ENCODE measurements around the gene RIN1.
A peak's percentile ranks its signal among the peaks of the same experiment; 100 is the strongest.
"Not testable (repeated sequence)": the region's sequence is repeated elsewhere in the genome, so short reads cannot be mapped to it uniquely, and the experiment has no call there.

Gene RIN1

GRCh38 chr11:66321606-66322005, 14.6 kb downstream of the RIN1 start:
- DNase-seq (ENCODE audit: low spot score in 2 of 2) (no peak), ATAC-seq (ENCODE audit: low read depth) (no peak)
- Mint-ChIP-seq H3K4me1 (peaks cover 28% of the 10 kb centered on the region), H3K27ac (no peak overlapping the region), H3K27me3 (no peaks in the 10 kb centered on the region), H3K36me3 (no peaks in the 10 kb centered on the region), H3K4me3 (no peak overlapping the region), H3K9me3 (no peaks in the 10 kb centered on the region)

DNA sequence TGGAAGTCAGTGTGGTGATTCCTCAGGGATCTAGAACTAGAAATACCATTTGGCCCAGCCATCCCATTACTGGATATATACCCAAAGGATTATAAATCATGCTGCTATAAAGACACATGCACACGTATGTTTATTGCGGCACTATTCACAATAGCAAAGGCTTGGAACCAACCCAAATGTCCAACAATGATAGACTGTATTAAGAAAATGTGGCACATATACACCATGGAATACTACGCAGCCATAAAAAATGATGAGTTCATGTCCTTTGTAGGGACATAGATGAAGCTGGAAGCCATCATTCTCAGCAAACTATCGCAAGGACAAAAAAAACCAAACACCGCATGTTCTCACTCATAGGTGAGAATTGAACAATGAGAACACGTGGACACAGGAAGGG, 15.5 kb downstream of the RIN1 start:
- H3K27me3 Mint-ChIP-seq; H3K9me3 Mint-ChIP-seq; DNase-seq (ENCODE audit: low spot score in 2 of 2); H3K36me3 Mint-ChIP-seq; H3K27ac Mint-ChIP-seq; H3K4me3 Mint-ChIP-seq; ATAC-seq (ENCODE audit: low read depth): not testable (repeated sequence)
- peaks cover 24% of the 10 kb centered on the region for H3K4me1 Mint-ChIP-seq

DNA sequence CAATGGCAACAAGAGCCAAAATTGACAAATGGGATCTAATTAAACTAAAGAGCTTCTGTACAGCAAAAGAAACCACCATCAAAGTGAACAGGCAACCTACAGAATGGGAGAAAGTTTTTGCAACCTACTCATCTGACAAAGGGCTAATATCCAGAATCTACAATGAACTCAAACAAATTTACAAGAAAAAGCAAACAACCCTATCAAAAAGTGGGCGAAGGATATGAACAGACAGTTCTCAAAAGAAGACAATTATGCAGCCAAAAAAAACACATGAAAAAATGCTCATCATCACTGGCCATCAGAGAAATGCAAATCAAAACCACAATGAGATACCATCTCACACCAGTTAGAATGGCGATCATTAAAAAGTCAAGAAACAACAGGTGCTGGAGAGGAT, 15.9 kb downstream of the RIN1 start:
- DNase-seq (ENCODE audit: low spot score in 2 of 2); H3K36me3 Mint-ChIP-seq; H3K27me3 Mint-ChIP-seq; ATAC-seq (ENCODE audit: low read depth); H3K9me3 Mint-ChIP-seq; H3K27ac Mint-ChIP-seq; H3K4me3 Mint-ChIP-seq: not testable (repeated sequence)
- peaks cover 24% of the 10 kb centered on the region for H3K4me1 Mint-ChIP-seq

- no peaks in the 10 kb centered on the region for H3K9me3 Mint-ChIP-seq
- H3K4me3 Mint-ChIP-seq, result peak overlapping the region; percentile 37
- peaks cover 27% of the 10 kb centered on the region for H3K4me1 Mint-ChIP-seq
- peak overlapping the region; percentile 92 for H3K27ac Mint-ChIP-seq
- no peaks in the 10 kb centered on the region for H3K36me3 Mint-ChIP-seq
- H3K27me3 Mint-ChIP-seq, result no peaks in the 10 kb centered on the region
- DNase-seq (ENCODE audit: low spot score in 2 of 2) (no peak), ATAC-seq (ENCODE audit: low read depth) (no peak)
These were observed 17.6 kb downstream of the RIN1 start for GRCh38 chr11:66318600-66318970.

- Mint-ChIP-seq H3K4me3 (peak overlapping the region; percentile 72), H3K36me3 (no peaks in the 10 kb centered on the region), H3K9me3 (no peaks in the 10 kb centered on the region), H3K27ac (peak overlapping the region; percentile 92), H3K4me1 (peaks cover 24% of the 10 kb centered on the region), H3K27me3 (no peaks in the 10 kb centered on the region)
- peak; percentile 78 for ATAC-seq (ENCODE audit: low read depth)
- DNase-seq (ENCODE audit: low spot score in 2 of 2), result no peak
These were observed 18.3 kb downstream of the RIN1 start for GRCh38 chr11:66317723-66318599.

- H3K36me3 Mint-ChIP-seq, result no peaks in the 10 kb centered on the region
- peak overlapping the region; percentile 92 for H3K27ac Mint-ChIP-seq
- H3K4me1 Mint-ChIP-seq, result peaks cover 24% of the 10 kb centered on the region
- ATAC-seq (ENCODE audit: low read depth), result peak; percentile 6
- H3K4me3 Mint-ChIP-seq, result peak overlapping the region; percentile 72
- no peaks in the 10 kb centered on the region for H3K9me3 Mint-ChIP-seq
- H3K27me3 Mint-ChIP-seq, result no peaks in the 10 kb centered on the region
- peak; percentile 31 to 44 for DNase-seq (ENCODE audit: low spot score in 2 of 2)
These were observed 18.9 kb downstream of the RIN1 start for GRCh38 chr11:66317322-66317722.

- Mint-ChIP-seq H3K4me1 (peaks cover 24% of the 10 kb centered on the region), H3K9me3 (no peaks in the 10 kb centered on the region), H3K36me3 (no peaks in the 10 kb centered on the region), H3K27ac (peak within 1 kb of the TSS; percentile 92), H3K4me3 (peak within 1 kb of the TSS; percentile 72), H3K27me3 (no peaks in the 10 kb centered on the region)
- ATAC-seq (ENCODE audit: low read depth), result no peak
- no peak for DNase-seq (ENCODE audit: low spot score in 2 of 2)
These were observed 19.4 kb downstream of the RIN1 start, which contains the start of gene CD248 for GRCh38 chr11:66316849-66317251. TSS of gene CD248 (minus strand) at chr11:66317044. CDS start at chr11:66317027, 17 bp downstream.

- Mint-ChIP-seq H3K4me3 (no peak overlapping the region), H3K9me3 (no peaks in the 10 kb centered on the region), H3K36me3 (no peaks in the 10 kb centered on the region), H3K27me3 (no peaks in the 10 kb centered on the region), H3K4me1 (peaks cover 24% of the 10 kb centered on the region), H3K27ac (peak overlapping the region; percentile 39)
- ATAC-seq (ENCODE audit: low read depth) (no peak), DNase-seq (ENCODE audit: low spot score in 2 of 2) (no peak)
These were observed 20.1 kb downstream of the RIN1 start for GRCh38 chr11:66315921-66316811.

DNA sequence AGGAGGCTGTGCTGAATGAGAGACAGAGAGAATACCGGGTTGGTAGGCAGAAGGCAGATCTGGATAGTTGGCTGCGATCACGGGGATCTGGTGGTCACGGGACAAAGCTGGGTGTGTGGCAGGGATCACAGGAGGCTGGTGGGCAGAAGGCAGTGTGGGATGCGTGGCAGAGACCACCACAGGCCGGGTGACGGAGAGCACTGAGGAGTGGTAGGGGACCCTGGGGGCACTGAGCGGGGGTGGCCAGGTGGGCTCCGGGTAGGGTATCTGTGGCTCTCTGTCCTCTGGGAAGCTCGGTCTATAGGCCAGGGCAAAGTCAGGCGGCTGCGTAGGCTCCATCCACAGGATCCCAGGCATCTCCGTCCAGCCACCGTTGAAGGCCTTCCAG, 20.7 kb downstream of the RIN1 start:
- no peaks in the 10 kb centered on the region for H3K36me3 Mint-ChIP-seq
- no peak for DNase-seq (ENCODE audit: low spot score in 2 of 2)
- H3K4me1 Mint-ChIP-seq, result peaks cover 24% of the 10 kb centered on the region
- no peaks in the 10 kb centered on the region for H3K27me3 Mint-ChIP-seq
- no peak overlapping the region for H3K4me3 Mint-ChIP-seq
- peak overlapping the region; percentile 39 for H3K27ac Mint-ChIP-seq
- H3K9me3 Mint-ChIP-seq, result no peaks in the 10 kb centered on the region
- no peak for ATAC-seq (ENCODE audit: low read depth)

- ATAC-seq (ENCODE audit: low read depth) (no peak), DNase-seq (ENCODE audit: low spot score in 2 of 2) (no peak)
- no peaks in the 10 kb centered on the region for H3K9me3 Mint-ChIP-seq
- peaks cover 24% of the 10 kb centered on the region for H3K4me1 Mint-ChIP-seq
- peak overlapping the region; percentile 39 for H3K27ac Mint-ChIP-seq
- peak overlapping the region; percentile 8 for H3K4me3 Mint-ChIP-seq
- H3K36me3 Mint-ChIP-seq, result no peaks in the 10 kb centered on the region
- H3K27me3 Mint-ChIP-seq, result no peaks in the 10 kb centered on the region
These were observed 21.4 kb downstream of the RIN1 start for GRCh38 chr11:66314561-66315497.

DNA sequence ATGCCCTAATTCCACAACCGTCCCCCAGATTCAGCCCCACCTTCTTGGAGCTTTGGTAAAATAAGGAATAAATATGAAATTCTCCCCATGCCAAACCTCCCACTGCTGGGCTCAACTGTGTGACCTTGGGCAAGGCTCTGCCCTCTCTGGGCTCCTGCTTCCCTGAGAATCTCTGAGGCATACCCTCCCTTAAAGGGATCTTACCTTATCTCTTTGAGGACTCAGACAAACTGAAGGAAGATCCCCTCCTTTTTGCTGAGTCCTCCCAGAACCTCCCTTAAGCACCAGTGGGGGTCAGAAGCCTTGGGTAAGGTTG, 22.1 kb downstream of the RIN1 start:
- Mint-ChIP-seq H3K36me3 (no peaks in the 10 kb centered on the region), H3K4me1 (peaks cover 22% of the 10 kb centered on the region), H3K27ac (no peak overlapping the region), H3K27me3 (no peaks in the 10 kb centered on the region), H3K4me3 (peak overlapping the region; percentile 66), H3K9me3 (no peaks in the 10 kb centered on the region)
- no peak for DNase-seq (ENCODE audit: low spot score in 2 of 2)
- no peak for ATAC-seq (ENCODE audit: low read depth)

DNA sequence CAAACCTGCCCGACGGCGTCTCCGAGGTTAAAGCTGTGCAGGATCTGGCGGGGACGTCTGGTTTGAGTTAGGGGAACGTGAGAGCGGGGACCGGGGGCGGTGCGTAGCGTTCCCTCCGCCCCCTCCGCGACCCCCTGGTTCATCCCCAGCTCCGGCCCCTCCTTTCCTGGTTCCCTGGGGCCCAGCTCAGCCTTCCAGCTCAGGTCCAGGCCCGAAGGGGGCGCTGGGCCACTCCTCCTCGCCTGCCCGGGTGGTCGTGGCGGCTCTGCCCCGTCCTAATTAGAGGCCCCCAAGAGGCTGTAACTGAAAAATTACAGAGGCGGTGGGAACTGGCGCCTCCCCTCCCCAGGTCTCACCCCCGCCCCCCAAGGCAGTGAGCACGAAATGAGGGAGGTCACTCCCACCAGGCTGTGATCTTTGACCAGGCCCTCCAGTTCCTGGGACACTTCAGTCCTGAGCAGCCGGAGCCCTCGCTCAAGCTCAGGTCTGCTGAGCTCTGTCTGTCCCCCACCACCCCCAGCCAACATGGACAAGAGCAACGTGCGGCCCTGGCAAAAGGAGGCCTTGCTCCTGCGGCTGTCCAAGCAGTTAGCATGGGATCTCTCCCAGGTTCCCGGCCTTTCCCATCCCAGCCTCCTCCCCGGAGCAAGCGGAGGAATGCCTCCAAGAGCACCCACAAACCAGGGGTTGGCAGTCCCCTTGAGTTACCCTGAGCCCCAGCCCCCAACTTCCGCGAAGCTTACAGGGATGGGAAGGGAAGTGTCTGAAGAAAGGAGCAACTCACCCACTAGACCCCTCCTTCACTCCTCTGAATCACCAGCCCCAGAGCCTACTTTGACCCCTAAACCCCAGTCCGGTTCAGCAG, 22.7 kb downstream of the RIN1 start:
- H3K27me3 Mint-ChIP-seq, result no peaks in the 10 kb centered on the region
- H3K36me3 Mint-ChIP-seq, result no peaks in the 10 kb centered on the region
- ATAC-seq (ENCODE audit: low read depth) (no peak), DNase-seq (ENCODE audit: low spot score in 2 of 2) (no peak)
- no peaks in the 10 kb centered on the region for H3K9me3 Mint-ChIP-seq
- peaks cover 16% of the 10 kb centered on the region for H3K4me1 Mint-ChIP-seq
- H3K4me3 Mint-ChIP-seq, result peak overlapping the region; percentile 90
- peak overlapping the region; percentile 24 for H3K27ac Mint-ChIP-seq
